PC-9 (cell line): Measurements from ENCODE around the gene C12orf54. TPM values are rescaled to one million over a fixed set of nuclear protein-coding genes. Genes with fewer than 3 reads are reported as not detected.

ENCODE experiments used
- BruUV-seq: library from RNA; stranded (reverse); fragments of 400-500 nt; replicated peaks from 2 replicates; lab custom pipeline; 2021; lab: Mats Ljungman, UMichigan
- CTCF ChIA-PET: fragments of 300-600 bp; sonication (Branson Sonifier 250); formaldehyde crosslinking; loops from one replicate; lab custom pipeline; 2022; ENCODE audit warnings: antibody characterized with exemption; lab: Charles Lee
- POLR2A ChIA-PET: fragments of 300-600 bp; sonication (Branson Sonifier 250); formaldehyde crosslinking; loops from one replicate; lab custom pipeline; 2022; ENCODE audit warnings: antibody characterized with exemption; ENCODE audit not compliant: unreplicated experiment; lab: Charles Lee
- DNase-seq, 2 experiments: peaks; one replicate each; pipeline versions ENCODE4 v3.0.0 to v3.0.0-alpha.2; 2015 to 2022; ENCODE audit warnings: mixed read lengths in 1 of 2
- H2AFZ ChIP-seq: fragments of 200-600 bp; sonication (generic); 2 replicates; pipeline ENCODE4 v1.8.1; 2017; ENCODE audit warnings: antibody characterized with exemption
- H3F3A ChIP-seq: fragments of 200-600 bp; sonication (generic); 2 replicates; pipeline ENCODE4 v1.8.1; 2017; ENCODE audit warnings: antibody characterized with exemption, mild to moderate bottlenecking, low read depth; ENCODE audit not compliant: insufficient read depth
- H3K27ac ChIP-seq: fragments of 200-600 bp; sonication (generic); 2 replicates; pipeline ENCODE4 v1.6.1; 2016; ENCODE audit warnings: mixed run types
- H3K27me3 ChIP-seq: fragments of 200-600 bp; sonication (generic); 2 replicates; pipeline ENCODE4 v1.6.1; 2016; ENCODE audit warnings: low read depth, mixed run types; ENCODE audit not compliant: insufficient read depth
- H3K36me3 ChIP-seq: fragments of 200-600 bp; sonication (generic); 2 replicates; pipeline ENCODE4 v1.6.1; 2016; ENCODE audit warnings: low read depth, mixed run types
- H3K4me1 ChIP-seq: fragments of 200-600 bp; sonication (generic); replicated peaks from 2 replicates; pipeline ENCODE4 v1.6.1; 2016; ENCODE audit warnings: mixed run types; ENCODE audit not compliant: insufficient read depth
- H3K4me2 ChIP-seq: fragments of 200-600 bp; sonication (generic); 2 replicates; pipeline ENCODE4 v1.6.1; 2017; ENCODE audit warnings: mixed run types
- H3K4me3 ChIP-seq: fragments of 200-600 bp; sonication (generic); 2 replicates; pipeline ENCODE4 v1.6.1; 2016; ENCODE audit warnings: mixed run types
- H3K79me2 ChIP-seq: fragments of 200-600 bp; sonication (generic); 2 replicates; pipeline ENCODE4 v1.6.1; 2017; ENCODE audit warnings: low read depth, mixed run types
- H3K9me2 ChIP-seq: fragments of 200-600 bp; sonication (generic); 2 replicates; pipeline ENCODE4 v1.8.1; 2017; ENCODE audit warnings: mild to moderate bottlenecking; ENCODE audit not compliant: insufficient read depth
- H3K9me3 ChIP-seq: fragments of 200-600 bp; sonication (generic); 2 replicates; pipeline ENCODE4 v1.8.1; 2016; ENCODE audit warnings: low read depth; ENCODE audit not compliant: insufficient read depth
- H4K20me1 ChIP-seq: fragments of 200-600 bp; sonication (generic); 2 replicates; pipeline ENCODE4 v1.8.1; 2017; ENCODE audit not compliant: insufficient read depth
- CTCF ChIP-seq: fragments of 200-600 bp; sonication (generic); conservative IDR thresholded peaks from 2 replicates; pipeline ENCODE4 v1.6.1; 2017; ENCODE audit warnings: mixed run types, antibody characterized with exemption, mild to moderate bottlenecking, moderate library complexity
- EZH2 ChIP-seq: fragments of 200-600 bp; sonication (generic); IDR thresholded peaks from 2 replicates; pipeline ENCODE4 v1.8.0; 2017; ENCODE audit warnings: antibody characterized with exemption, low read depth
- intact Hi-C: fragments of 100-400 bp; cut with micrococcal nuclease; formaldehyde crosslinking; loops from one replicate; pipeline ENCODE4 v1.10.0; 2022; ENCODE audit not compliant: unreplicated experiment
- total RNA-seq: library from RNA; stranded (reverse); gene quantifications from 2 replicates; pipeline ENCODE4 v1.2.3, GENCODE V29; 2021

Gene C12orf54
- total RNA-seq, 1 experiment from 2014 or later = not detected

GRCh38 chr12:48442179-48442847 is 40.0 kb upstream of the C12orf54 start:
- H3K27ac ChIP-seq = no peak overlapping the region
- no peak for DNase-seq
- H3K36me3 ChIP-seq = no peaks in the 10 kb centered on the region
- TF ChIP-seq EZH2 (no peak), CTCF (0 out of 2 replicates have a peak, but pooled peaks have one; percentile 19)
- no peaks in the 10 kb centered on the region for H4K20me1 ChIP-seq
- CTCF ChIA-PET = no interaction called here
- no peaks in the 10 kb centered on the region for H3K4me1 ChIP-seq
- intact Hi-C loops = no loop called here
- POLR2A ChIA-PET = no interaction called here
- BruUV-seq = no TSS peak
- H3K4me3 ChIP-seq = no peak overlapping the region
- H3F3A ChIP-seq = no peaks in the 10 kb centered on the region
- no peaks in the 10 kb centered on the region for H3K79me2 ChIP-seq
- H3K4me2 ChIP-seq = no peak overlapping the region
- H3K27me3 ChIP-seq = peaks cover 14% of the 10 kb centered on the region
- no peaks in the 10 kb centered on the region; the same call in 1 of the 2 replicates for H3K9me2 ChIP-seq
- H2AFZ ChIP-seq = no peak overlapping the region
- H3K9me3 ChIP-seq = no peaks in the 10 kb centered on the region

GRCh38 chr12:48445538-48445937 is 36.8 kb upstream of the C12orf54 start:
- peaks cover 21% of the 10 kb centered on the region for H3K27me3 ChIP-seq
- H3K4me2 ChIP-seq = no peak overlapping the region

GRCh38 chr12:48446161-48446776 is 36.0 kb upstream of the C12orf54 start:
- Histone ChIP-seq H3F3A (no peaks in the 10 kb centered on the region), H3K27me3 (peaks cover 21% of the 10 kb centered on the region)
- BruUV-seq = no TSS peak

More at GRCh38 chr12:48445538-48445937, 36.8 kb upstream of the C12orf54 start:
- DNase-seq = no peak
- Histone ChIP-seq H3K27ac (no peak overlapping the region), H3K9me3 (no peaks in the 10 kb centered on the region), H2AFZ (no peak overlapping the region), H3K4me1 (no peaks in the 10 kb centered on the region), H3K9me2 (no peaks in the 10 kb centered on the region; the same call in 1 of the 2 replicates), H3K36me3 (no peaks in the 10 kb centered on the region), H3F3A (no peaks in the 10 kb centered on the region), H4K20me1 (no peaks in the 10 kb centered on the region), H3K79me2 (no peaks in the 10 kb centered on the region), H3K4me3 (no peak overlapping the region)
- intact Hi-C loops = no loop called here
- no TSS peak for BruUV-seq
- POLR2A ChIA-PET = no interaction called here
- CTCF ChIA-PET = no interaction called here
- no peak for TF ChIP-seq CTCF
- no peak for TF ChIP-seq EZH2

More at GRCh38 chr12:48446161-48446776, 36.0 kb upstream of the C12orf54 start:
- Histone ChIP-seq H3K36me3 (no peaks in the 10 kb centered on the region), H4K20me1 (no peaks in the 10 kb centered on the region), H2AFZ (no peak overlapping the region), H3K79me2 (no peaks in the 10 kb centered on the region), H3K9me3 (no peaks in the 10 kb centered on the region), H3K27ac (no peak overlapping the region), H3K4me2 (no peak overlapping the region), H3K9me2 (no peaks in the 10 kb centered on the region), H3K4me1 (no peaks in the 10 kb centered on the region), H3K4me3 (no peak overlapping the region)
- intact Hi-C loops = no loop called here
- CTCF ChIA-PET = no interaction called here
- no peak for TF ChIP-seq EZH2
- no peak for TF ChIP-seq CTCF
- POLR2A ChIA-PET = no interaction called here
- no peak for DNase-seq
